Stimulated activated CD8-positive, alpha-beta memory T cell treated with anti-CD3 and anti-CD28 coated beads, Interleukin-12 subunit alpha, Interleukin-12 subunit beta, amount 100 ng/mL, for 4 hours (primary cell): ENCODE results near the gene EYA2.

Experiments used
- DNase-seq: peaks from one replicate; pipeline ENCODE4 v3.0.0-alpha.2; 2020; ENCODE audit warnings: low read depth

EYA2 gene

GRCh38 chr20:47007826-47008655 is 113.4 kb downstream of the EYA2 start:
- no peak for DNase-seq

DNA sequence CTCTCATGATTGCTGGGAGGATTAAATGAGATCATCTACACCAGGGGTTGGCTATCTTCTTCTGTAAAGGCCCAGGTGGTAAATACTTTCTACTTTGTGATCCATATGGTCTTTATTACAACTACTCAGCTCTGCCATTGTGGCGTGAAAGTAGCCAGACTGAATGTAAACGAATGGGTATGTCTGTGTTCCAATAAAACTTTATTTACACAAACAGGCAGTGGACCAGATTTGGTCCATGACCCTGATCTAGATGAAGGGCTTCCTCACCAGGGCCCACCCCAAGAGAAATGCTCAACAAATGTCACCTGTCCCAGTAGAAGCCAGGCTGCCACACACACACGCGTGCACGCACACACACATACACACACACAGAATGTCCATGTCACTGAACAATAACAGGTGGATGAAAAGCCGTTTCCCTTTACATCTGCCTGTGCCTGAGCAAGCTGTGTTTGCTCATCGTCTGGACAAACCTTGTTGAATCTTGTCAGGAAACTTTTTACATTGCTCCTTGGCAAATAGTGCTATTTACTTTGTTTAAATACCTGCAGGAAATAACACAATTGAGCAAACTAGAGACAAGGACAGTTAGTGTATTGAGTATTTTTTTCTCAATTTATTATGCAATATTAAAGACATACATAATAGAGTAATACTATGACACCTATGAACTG is 114.3 kb downstream of the EYA2 start:
- DNase-seq, result no peak

DNA sequence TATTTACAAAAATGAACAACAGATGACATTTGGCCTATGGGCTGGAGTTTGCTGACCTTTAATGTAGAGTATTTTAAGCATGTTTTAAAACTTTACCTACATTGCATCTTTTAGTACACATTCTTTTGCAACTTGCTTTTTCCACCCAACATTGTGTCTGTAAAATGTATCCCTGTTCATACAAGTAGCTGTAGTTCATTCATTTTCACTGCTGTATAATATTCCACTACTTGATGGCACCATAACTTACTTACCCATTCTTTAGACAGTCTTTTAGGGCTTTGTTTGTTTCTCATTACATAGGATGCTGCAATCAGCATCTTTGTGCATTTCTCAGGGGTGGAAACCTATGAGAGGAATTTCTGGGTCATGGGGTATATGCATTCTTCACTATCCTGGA is 115.1 kb downstream of the EYA2 start:
- no peak for DNase-seq

DNA sequence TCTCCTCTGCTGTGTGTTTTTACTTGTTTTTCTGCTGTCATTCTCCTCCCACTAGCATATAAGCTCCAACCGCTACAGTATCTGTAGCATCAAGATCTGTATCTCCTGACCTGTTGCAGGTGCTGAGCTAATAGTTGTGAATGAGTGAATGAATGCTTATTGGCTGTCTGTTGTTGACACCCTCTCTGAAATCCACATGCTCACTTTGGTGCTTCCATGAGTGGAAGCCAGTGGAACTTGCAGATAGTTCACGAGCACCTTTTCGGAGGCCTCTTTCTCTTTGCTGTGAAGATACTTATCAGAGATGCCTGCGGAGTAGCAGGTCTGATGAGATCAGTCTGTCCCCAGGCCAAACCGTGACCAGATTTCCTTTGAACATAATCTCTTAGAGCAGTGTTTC is 117.3 kb downstream of the EYA2 start:
- DNase-seq, result no peak

DNA sequence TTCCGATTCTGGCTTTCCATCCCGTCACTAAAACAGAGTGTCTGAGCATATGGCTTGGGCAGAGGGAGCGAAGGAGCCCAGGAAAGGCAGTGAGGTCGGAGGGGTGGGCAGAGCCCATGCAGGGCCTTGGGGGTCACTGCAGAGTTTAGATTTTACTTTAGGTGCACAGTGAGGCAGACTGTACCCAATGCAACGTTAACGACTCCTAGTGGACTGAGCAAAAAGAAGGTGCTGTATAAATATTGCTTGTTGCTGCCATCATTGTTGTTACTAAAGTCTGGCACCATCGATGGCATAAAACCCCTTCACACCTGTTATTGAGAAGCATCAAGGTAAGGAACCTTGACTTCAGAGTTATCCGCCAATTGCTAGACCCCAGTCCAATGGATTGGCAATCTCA is 119.0 kb downstream of the EYA2 start:
- no peak for DNase-seq

DNA sequence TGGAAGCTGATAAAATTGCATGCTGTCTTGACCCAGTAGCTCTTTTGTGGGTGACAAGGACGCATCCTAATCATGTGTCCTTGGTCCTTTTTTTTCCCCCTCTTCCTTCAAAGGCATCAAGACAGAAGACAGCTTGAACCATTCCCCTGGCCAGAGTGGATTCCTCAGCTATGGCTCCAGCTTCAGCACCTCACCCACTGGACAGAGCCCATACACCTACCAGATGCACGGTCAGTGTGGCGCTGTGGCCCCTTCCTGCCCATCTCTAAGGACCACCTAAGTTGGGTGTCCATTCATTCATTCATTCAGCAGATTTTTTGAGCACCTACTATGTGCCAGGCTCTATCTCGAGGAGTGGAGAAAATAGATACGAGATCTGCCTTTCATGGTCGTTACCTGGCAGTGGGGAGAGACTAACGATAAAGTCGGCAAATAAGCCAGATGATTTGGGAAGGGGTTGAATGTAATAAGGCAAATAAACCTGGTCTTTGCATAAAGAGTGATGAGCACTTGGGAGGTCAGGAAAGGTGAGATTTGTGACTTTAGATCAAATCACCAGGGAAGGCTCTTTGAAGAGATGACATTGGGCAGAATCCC is 121.5 kb downstream of the EYA2 start:
- no peak for DNase-seq

DNA sequence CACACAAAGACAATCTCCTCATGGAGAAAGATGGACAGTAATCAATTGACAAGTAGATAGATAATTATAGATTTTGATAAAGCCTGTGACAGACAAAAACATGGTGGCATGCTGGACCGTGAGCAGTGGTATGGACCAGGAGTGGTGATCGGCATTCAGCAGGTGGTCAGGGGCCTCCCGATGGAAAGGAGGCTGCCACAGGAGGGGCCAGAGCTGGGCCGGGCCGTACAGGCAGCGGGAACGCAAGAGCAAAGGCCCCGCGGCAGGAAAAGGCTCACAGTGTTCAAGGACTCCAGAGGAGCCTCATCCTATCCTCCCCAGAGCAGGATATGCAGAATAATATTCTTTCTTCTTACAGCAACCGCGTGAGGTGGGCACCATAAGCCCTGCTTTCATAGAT is 123.7 kb downstream of the EYA2 start:
- no peak for DNase-seq

DNA sequence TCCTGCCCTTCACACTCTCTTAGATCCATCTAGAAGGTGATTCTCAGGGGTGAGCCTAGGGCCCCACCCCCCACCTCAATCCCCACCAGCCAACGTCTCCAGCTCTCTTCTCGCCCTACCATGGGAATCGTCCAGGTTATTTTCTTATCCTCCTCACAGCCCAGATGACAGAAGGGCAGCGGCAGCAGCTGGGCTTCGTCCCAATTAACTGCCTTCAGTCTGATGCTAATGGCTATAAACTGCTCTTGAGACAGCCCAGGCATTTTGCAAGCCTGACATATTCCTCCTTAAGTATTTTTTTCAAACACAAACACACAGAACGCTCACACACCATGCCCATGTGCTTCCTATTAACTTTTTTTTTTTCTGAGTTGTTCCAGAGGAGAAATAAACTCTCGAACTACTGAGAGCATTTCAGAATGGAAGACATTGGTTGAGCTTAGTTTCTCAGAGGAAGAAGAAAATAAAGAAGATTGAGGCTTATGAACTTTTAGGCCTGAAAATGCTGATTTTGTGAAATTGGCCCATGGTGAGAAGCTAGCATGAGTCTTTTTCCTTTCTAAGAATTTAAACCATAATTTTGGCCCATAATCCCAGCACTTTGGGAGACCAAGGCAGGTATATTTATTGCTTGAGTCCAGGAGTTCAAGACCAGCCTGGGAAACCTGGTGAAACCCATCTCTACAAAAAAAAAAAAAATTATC is 124.6 kb downstream of the EYA2 start:
- DNase-seq, result no peak

DNA sequence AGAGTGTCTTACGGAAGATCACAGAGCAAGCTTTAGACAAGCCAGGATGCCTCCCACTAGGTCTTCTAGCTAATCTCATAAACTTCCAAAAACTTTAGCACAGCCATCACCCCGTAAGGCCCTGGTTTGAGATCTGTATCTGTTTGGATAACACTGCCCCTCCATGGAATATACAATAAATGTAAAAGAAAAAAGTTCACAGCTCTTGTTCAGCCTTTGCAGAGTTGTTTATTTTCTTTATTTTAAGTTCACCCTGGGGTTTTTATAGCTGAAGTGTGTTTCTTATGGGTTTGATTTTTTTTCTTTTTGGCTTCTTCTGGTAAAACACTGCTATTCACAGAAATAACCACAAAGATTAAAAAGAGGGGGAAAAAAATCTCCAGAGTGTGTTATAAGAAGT is 125.6 kb downstream of the EYA2 start:
- no peak for DNase-seq

DNA sequence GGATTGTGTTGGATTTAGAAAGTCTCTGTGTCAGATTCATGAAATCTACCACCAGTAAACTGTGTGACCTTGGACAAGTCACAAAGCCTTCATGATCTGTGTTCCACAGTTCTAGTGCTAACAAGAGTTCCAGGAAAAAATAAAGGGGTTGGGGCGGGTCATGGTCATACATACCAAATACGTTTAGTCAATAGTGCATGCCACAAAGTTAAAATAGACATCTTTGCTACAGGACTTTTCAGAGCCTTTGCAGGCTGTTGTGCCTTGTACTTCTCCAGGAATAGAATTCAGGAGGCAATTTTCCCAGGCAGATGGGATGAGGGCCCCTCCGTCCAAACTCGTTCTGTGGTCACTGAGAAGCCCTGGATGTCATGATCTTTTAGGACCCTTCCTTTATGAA is 127.2 kb downstream of the EYA2 start:
- no peak for DNase-seq

DNA sequence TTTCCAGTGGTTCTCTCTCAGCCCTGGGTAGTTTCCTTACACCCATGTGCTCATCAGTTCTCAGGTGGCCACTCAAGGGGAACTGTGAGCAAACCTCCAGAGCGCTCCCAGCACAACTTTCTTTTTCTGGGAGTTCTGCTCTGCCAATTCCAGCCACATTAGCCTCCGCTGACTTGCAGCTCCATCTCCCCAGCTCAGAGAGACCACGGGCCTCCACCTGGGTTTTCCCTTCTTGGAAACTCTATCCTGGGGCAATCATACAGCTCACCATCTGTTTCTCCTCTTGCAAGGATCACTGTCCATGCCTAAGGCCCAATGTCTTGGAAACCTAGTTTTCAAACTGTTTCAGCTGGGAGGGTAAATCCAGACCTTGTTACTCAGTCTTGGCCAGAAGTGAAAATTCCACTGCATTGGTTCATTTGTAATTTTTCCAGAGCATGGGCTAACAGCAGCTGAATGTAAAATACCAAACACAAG is 129.9 kb downstream of the EYA2 start:
- no peak for DNase-seq

DNA sequence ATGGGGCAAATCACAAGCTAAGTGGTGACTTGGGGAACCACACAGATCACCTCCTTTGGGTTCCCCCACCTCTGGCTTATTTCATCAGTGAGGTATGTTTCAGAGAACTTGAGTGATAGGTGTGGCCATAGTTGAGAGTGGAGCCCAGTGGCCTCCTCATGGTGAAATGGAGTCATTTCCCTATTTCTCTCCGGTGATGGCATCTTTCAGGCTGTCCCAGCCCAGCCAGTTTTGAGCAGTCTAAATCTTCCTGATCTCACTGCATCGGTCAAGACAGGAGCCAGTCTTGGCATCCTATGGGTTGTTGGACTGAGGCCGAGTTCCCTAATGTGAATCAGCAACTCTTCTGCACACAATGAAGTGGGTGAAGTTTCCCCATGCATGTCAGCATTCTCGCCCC is 132.4 kb downstream of the EYA2 start:
- no peak for DNase-seq

GRCh38 chr20:47027456-47027855 is 132.8 kb downstream of the EYA2 start:
- DNase-seq, result no peak

GRCh38 chr20:47028487-47028886 is 133.8 kb downstream of the EYA2 start:
- no peak for DNase-seq

- no peak for DNase-seq
Observed at GRCh38 chr20:47029845-47030244, 135.2 kb downstream of the EYA2 start.

- DNase-seq, result no peak
Observed at GRCh38 chr20:47030271-47030810, 135.7 kb downstream of the EYA2 start.

DNA sequence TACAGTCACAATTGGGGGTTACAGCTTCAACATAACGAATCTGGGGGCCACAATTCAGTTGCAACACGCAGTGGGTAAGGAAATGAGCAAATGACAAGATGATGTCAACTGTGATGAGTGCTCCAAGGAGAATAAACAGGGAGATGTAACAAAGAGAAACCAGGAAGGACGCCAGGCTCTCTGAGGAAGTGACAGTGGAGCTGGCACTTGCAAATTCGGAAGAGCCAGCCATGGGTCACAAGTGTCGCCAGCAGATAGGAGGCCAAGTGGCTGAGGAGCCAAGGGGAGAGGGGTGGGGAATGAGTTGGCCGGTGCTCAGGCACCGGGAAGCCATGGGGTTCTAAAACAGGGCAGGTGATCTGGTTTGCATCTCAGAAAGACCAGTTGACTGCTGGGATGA is 136.4 kb downstream of the EYA2 start:
- DNase-seq, result no peak

GRCh38 chr20:47031821-47032220 is 137.2 kb downstream of the EYA2 start:
- no peak for DNase-seq

- DNase-seq, result no peak
Observed at GRCh38 chr20:47032933-47033578, 138.4 kb downstream of the EYA2 start.

DNA sequence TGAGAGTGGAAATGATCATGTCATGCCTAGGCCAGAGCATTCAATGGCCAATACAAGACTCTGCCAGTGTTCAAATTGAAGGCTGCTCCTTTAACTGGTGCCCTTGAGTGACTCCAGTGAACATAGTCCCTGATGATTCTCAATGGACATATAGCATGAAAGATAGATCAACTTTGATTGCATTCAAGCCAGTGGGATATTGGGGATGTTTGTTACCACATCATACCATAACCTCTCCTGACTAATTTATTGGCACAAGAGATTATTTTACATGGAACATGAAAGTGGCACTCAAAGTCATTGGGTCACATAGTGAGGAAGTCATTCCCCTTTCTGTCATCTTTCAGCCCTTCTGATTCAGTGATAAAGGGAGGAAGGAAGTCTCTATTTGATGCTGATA is 139.0 kb downstream of the EYA2 start:
- no peak for DNase-seq

DNA sequence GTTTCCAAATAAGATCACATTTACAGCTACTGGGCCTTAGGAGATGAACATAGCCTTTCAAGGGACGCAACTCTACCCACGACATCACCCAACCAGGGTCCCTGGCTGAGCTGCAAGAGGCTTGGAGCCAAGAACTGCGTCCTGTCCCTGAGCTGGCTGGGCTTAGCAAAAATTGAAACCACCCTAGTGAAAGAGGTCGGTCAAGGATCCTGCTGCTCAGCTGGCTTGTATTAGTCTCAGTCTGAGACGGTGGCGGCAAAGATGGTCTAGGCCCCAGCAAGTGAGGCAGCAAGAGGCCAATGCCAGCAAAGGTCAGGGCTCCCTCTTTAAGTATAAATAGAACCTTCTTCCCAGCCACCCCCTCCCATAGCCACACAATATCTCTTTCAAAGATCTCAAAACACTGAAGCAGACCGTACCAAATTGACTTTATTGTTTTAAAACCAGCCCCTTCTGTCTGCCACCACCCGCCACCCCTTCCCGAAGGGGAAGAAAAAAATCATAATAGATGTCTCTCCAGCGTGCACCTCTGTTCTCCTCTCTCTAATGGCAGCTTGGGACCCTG is 140.5 kb downstream of the EYA2 start:
- DNase-seq, result no peak
